DMS153 (cell line): ENCODE data around the gene GPX4.

Source experiments
- DNase-seq: peaks from one replicate; lab custom pipeline; 2025; lab: John Stamatoyannopoulos, UW

The GPX4 gene

GRCh38 chr19:1084024-1084868 is 19.5 kb upstream of the GPX4 start:
- DNase-seq, result no peak

GRCh38 chr19:1085053-1085658 is 18.6 kb upstream of the GPX4 start:
- no peak for DNase-seq

GRCh38 chr19:1085676-1086442 is 17.9 kb upstream of the GPX4 start:
- no peak for DNase-seq

GRCh38 chr19:1086613-1087012 is 17.2 kb upstream of the GPX4 start:
- DNase-seq, result no peak

GRCh38 chr19:1087813-1088415 is 15.9 kb upstream of the GPX4 start:
- DNase-seq, result no peak

- DNase-seq, result no peak
These were observed 15.3 kb upstream of the GPX4 start for GRCh38 chr19:1088416-1089010.

- DNase-seq, result no peak
These were observed 14.5 kb upstream of the GPX4 start for GRCh38 chr19:1089126-1089771.

- DNase-seq, result no peak
These were observed 13.9 kb upstream of the GPX4 start for GRCh38 chr19:1089891-1090290.

GRCh38 chr19:1090731-1091543 is 12.9 kb upstream of the GPX4 start:
- no peak for DNase-seq

- no peak for DNase-seq
These were observed 12.1 kb upstream of the GPX4 start for GRCh38 chr19:1091544-1092175.

GRCh38 chr19:1093330-1093729 is 10.5 kb upstream of the GPX4 start:
- DNase-seq, result no peak

- no peak for DNase-seq
These were observed 9.8 kb upstream of the GPX4 start for GRCh38 chr19:1093811-1094553.

- DNase-seq, result no peak
These were observed 9.2 kb upstream of the GPX4 start for GRCh38 chr19:1094655-1094977.

GRCh38 chr19:1094978-1095701 is 8.7 kb upstream of the GPX4 start, which contains the start of gene POLR2E:
TSS of gene POLR2E (minus strand) at chr19:1095375. CDS start at chr19:1095315, 60 bp downstream.
- DNase-seq, result peak; percentile 84

- peak; percentile 33 for DNase-seq
These were observed 6.0 kb upstream of the GPX4 start for GRCh38 chr19:1097810-1098176.

- peak; percentile 71 for DNase-seq
These were observed 5.4 kb upstream of the GPX4 start for GRCh38 chr19:1098177-1099051.

- DNase-seq, result no peak
These were observed 2.5 kb upstream of the GPX4 start for GRCh38 chr19:1101337-1101698.
